IPS DF 6.9 (cell line): ENCODE results near the gene SLC7A14.

Source experiments
- DNase-seq: peaks from one replicate; pipeline ENCODE4 v3.0.0-alpha.2; 2013; ENCODE audit warnings: low read depth, low spot score
- H3K27ac ChIP-seq: one replicate; pipeline ENCODE4 v1.5.1; 2013; ENCODE audit warnings: low read length, control low read depth
- H3K27me3 ChIP-seq: 2 replicates; pipeline ENCODE4 v1.6.1; 2013; ENCODE audit warnings: mild to moderate bottlenecking, low read length; ENCODE audit not compliant: control insufficient read depth, insufficient read depth
- H3K36me3 ChIP-seq: 2 replicates; pipeline ENCODE4 v1.6.1; 2013; ENCODE audit warnings: low read length; ENCODE audit not compliant: control insufficient read depth, insufficient read depth
- H3K4me1 ChIP-seq: 2 replicates; pipeline ENCODE4 v1.6.1; 2013; ENCODE audit warnings: low read length; ENCODE audit not compliant: control insufficient read depth, insufficient read depth
- H3K4me3 ChIP-seq: 2 replicates; pipeline ENCODE4 v1.5.1; 2013; ENCODE audit warnings: mild to moderate bottlenecking, low read length
- H3K9me3 ChIP-seq: 2 replicates; pipeline ENCODE4 v1.6.1; 2013; ENCODE audit warnings: low read length, inconsistent platforms; ENCODE audit not compliant: control insufficient read depth, insufficient read depth
- WGBS: extraction: QIAGEN DNeasy Blood & Tissue Kit; methylation state at CpG from one replicate; pipeline ENCODE4 v1.1.7; 2013; ENCODE audit warnings: mixed read lengths, missing lambda C conversion rate; ENCODE audit not compliant: insufficient read length, insufficient coverage; 5-methylcytosine and 5-hydroxymethylcytosine counted together

Gene SLC7A14

GRCh38 chr3:170520996-170521395 lies 64.9 kb downstream of the SLC7A14 start:
- Histone ChIP-seq H3K36me3 (no peaks in the 10 kb centered on the region), H3K27ac (no peak overlapping the region), H3K4me3 (no peak overlapping the region), H3K9me3 (no peaks in the 10 kb centered on the region), H3K27me3 (no peaks in the 10 kb centered on the region), H3K4me1 (no peaks in the 10 kb centered on the region)
- no CpG with 5 or more reads among the region's 2 CpGs for WGBS
- DNase-seq, result no peak

GRCh38 chr3:170517242-170517945 lies 68.5 kb downstream of the SLC7A14 start:
- DNase-seq, result no peak
- H3K27me3 ChIP-seq, result no peaks in the 10 kb centered on the region
- no CpG with 5 or more reads among the region's 3 CpGs for WGBS
- no peaks in the 10 kb centered on the region for H3K36me3 ChIP-seq
- no peaks in the 10 kb centered on the region for H3K4me1 ChIP-seq
- H3K4me3 ChIP-seq, result no peak overlapping the region
- no peak overlapping the region for H3K27ac ChIP-seq
- no peaks in the 10 kb centered on the region for H3K9me3 ChIP-seq

- Histone ChIP-seq H3K4me3 (no peak overlapping the region), H3K27ac (no peak overlapping the region), H3K27me3 (no peaks in the 10 kb centered on the region), H3K4me1 (no peaks in the 10 kb centered on the region), H3K9me3 (no peaks in the 10 kb centered on the region), H3K36me3 (no peaks in the 10 kb centered on the region)
- whole genome bisulfite sequencing, result 100% methylated on average over 1 of the region's 2 CpGs
- no peak for DNase-seq
Observed at GRCh38 chr3:170513642-170514041, 72.2 kb downstream of the SLC7A14 start.

GRCh38 chr3:170511371-170511770 lies 74.5 kb downstream of the SLC7A14 start:
- DNase-seq, result no peak
- Histone ChIP-seq H3K9me3 (no peaks in the 10 kb centered on the region), H3K27me3 (no peaks in the 10 kb centered on the region), H3K27ac (no peak overlapping the region), H3K4me3 (no peak overlapping the region), H3K36me3 (no peaks in the 10 kb centered on the region), H3K4me1 (no peaks in the 10 kb centered on the region)
- no CpG with 5 or more reads among the region's 4 CpGs for WGBS

GRCh38 chr3:170508839-170509238 lies 77.0 kb downstream of the SLC7A14 start:
- no peaks in the 10 kb centered on the region for H3K36me3 ChIP-seq
- H3K4me3 ChIP-seq, result no peak overlapping the region
- no CpG with 5 or more reads among the region's 4 CpGs for WGBS
- no peak for DNase-seq
- no peaks in the 10 kb centered on the region for H3K4me1 ChIP-seq
- H3K27ac ChIP-seq, result no peak overlapping the region
- no peaks in the 10 kb centered on the region for H3K9me3 ChIP-seq
- no peaks in the 10 kb centered on the region for H3K27me3 ChIP-seq

- Histone ChIP-seq H3K36me3 (no peaks in the 10 kb centered on the region), H3K27me3 (no peaks in the 10 kb centered on the region), H3K9me3 (no peaks in the 10 kb centered on the region), H3K27ac (no peak overlapping the region), H3K4me1 (no peaks in the 10 kb centered on the region), H3K4me3 (no peak overlapping the region)
- no CpG with 5 or more reads among the region's 5 CpGs for WGBS
- no peak for DNase-seq
Observed at GRCh38 chr3:170508291-170508690, 77.6 kb downstream of the SLC7A14 start.

GRCh38 chr3:170507063-170507462 lies 78.8 kb downstream of the SLC7A14 start:
- Histone ChIP-seq H3K4me1 (no peaks in the 10 kb centered on the region), H3K27ac (no peak overlapping the region), H3K36me3 (no peaks in the 10 kb centered on the region), H3K9me3 (no peaks in the 10 kb centered on the region), H3K27me3 (no peaks in the 10 kb centered on the region), H3K4me3 (no peak overlapping the region)
- DNase-seq, result no peak
- no CpG with 5 or more reads among the region's 3 CpGs for WGBS

GRCh38 chr3:170506556-170506955 lies 79.3 kb downstream of the SLC7A14 start:
- Histone ChIP-seq H3K36me3 (no peaks in the 10 kb centered on the region), H3K9me3 (no peaks in the 10 kb centered on the region), H3K4me1 (no peaks in the 10 kb centered on the region), H3K4me3 (no peak overlapping the region), H3K27me3 (no peaks in the 10 kb centered on the region), H3K27ac (no peak overlapping the region)
- no peak for DNase-seq
- no CpG with 5 or more reads among the region's 2 CpGs for WGBS

GRCh38 chr3:170502297-170502696 lies 83.6 kb downstream of the SLC7A14 start:
- DNase-seq, result no peak
- Histone ChIP-seq H3K27me3 (no peaks in the 10 kb centered on the region), H3K4me3 (no peak overlapping the region), H3K9me3 (no peaks in the 10 kb centered on the region), H3K36me3 (no peaks in the 10 kb centered on the region), H3K4me1 (no peaks in the 10 kb centered on the region), H3K27ac (no peak overlapping the region)
- WGBS, result no CpG with 5 or more reads among the region's 1 CpG

- no CpG with 5 or more reads among the region's 7 CpGs for WGBS
- Histone ChIP-seq H3K4me1 (no peaks in the 10 kb centered on the region), H3K36me3 (no peaks in the 10 kb centered on the region), H3K4me3 (no peak overlapping the region), H3K27ac (no peak overlapping the region), H3K27me3 (no peaks in the 10 kb centered on the region), H3K9me3 (no peaks in the 10 kb centered on the region)
- no peak for DNase-seq
Observed at GRCh38 chr3:170500995-170501394, 84.9 kb downstream of the SLC7A14 start.

- no peaks in the 10 kb centered on the region for H3K36me3 ChIP-seq
- H3K9me3 ChIP-seq, result no peaks in the 10 kb centered on the region
- WGBS, result no CpG with 5 or more reads among the region's 2 CpGs
- H3K4me3 ChIP-seq, result no peak overlapping the region
- no peak for DNase-seq
- H3K27ac ChIP-seq, result no peak overlapping the region
- no peaks in the 10 kb centered on the region for H3K4me1 ChIP-seq
- no peaks in the 10 kb centered on the region for H3K27me3 ChIP-seq
Observed at GRCh38 chr3:170500462-170500861, 85.4 kb downstream of the SLC7A14 start.
